ENCODE data around the gene GJC3. TPM values are rescaled to one million over a fixed set of nuclear protein-coding genes. Genes with fewer than 3 reads are reported as not detected.
"Not testable (repeated sequence)": the region's sequence is repeated elsewhere in the genome, so short reads cannot be mapped to it uniquely, and the experiment has no call there.

Gene GJC3
- total RNA-seq, 1 experiment from 2014 or later, result not detected

DNA sequence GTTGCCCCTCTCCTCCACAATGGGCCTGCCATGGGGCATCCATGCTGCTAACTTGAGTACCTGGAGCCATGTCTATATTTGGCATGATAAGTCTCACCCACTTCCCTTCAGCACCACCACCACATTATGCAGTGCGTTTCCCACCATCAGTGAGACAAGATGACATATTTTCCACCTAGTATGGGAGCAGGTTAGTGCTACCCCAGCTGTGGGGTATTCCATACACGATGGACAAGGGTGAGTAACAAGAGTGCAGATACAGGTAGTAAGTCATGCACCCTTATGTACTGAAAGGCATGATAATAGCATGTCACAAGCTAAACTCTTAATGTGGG, 31.4 kb downstream of the GJC3 start:
- Mint-ChIP-seq H3K9me3 (ENCODE audit: low read depth, unreplicated experiment) (no peaks in the 10 kb centered on the region), H3K4me3 (ENCODE audit: low read depth, unreplicated experiment) (no peak overlapping the region), H3K4me1 (ENCODE audit: low read depth, unreplicated experiment) (no peaks in the 10 kb centered on the region), H3K36me3 (ENCODE audit: insufficient read depth, unreplicated experiment) (peaks cover 12% of the 10 kb centered on the region), H3K27ac (ENCODE audit: unreplicated experiment) (no peak overlapping the region), H3K27me3 (ENCODE audit: unreplicated experiment) (no peaks in the 10 kb centered on the region)
- CTCF ChIA-PET, result no interaction called here
- DNase-seq, result no peak
- no TSS peak for BruUV-seq (replicated peaks)
- intact Hi-C loops (cut with micrococcal nuclease; ENCODE audit: unreplicated experiment), result no loop called here
- TF ChIP-seq CTCF (IDR thresholded peaks at IDR 0.05; ENCODE audit: unreplicated experiment), result no peak

GRCh38 chr7:99897322-99898022, 31.9 kb downstream of the GJC3 start:
- intact Hi-C loops (cut with micrococcal nuclease; ENCODE audit: unreplicated experiment), result no loop called here
- no peak overlapping the region for H3K27ac Mint-ChIP-seq (ENCODE audit: unreplicated experiment)
- CTCF ChIA-PET, result no interaction called here
- TF ChIP-seq CTCF (IDR thresholded peaks at IDR 0.05; ENCODE audit: unreplicated experiment), result no peak
- peaks cover 7% of the 10 kb centered on the region for H3K36me3 Mint-ChIP-seq (ENCODE audit: insufficient read depth, unreplicated experiment)
- no peaks in the 10 kb centered on the region for H3K9me3 Mint-ChIP-seq (ENCODE audit: low read depth, unreplicated experiment)
- H3K4me3 Mint-ChIP-seq (ENCODE audit: low read depth, unreplicated experiment), result no peak overlapping the region
- BruUV-seq (replicated peaks), result no TSS peak
- no peak for DNase-seq
- H3K4me1 Mint-ChIP-seq (ENCODE audit: low read depth, unreplicated experiment), result no peaks in the 10 kb centered on the region
- no peaks in the 10 kb centered on the region for H3K27me3 Mint-ChIP-seq (ENCODE audit: unreplicated experiment)

- DNase-seq, result no peak
- Mint-ChIP-seq H3K27ac (ENCODE audit: unreplicated experiment) (no peak overlapping the region), H3K36me3 (ENCODE audit: insufficient read depth, unreplicated experiment) (no peaks in the 10 kb centered on the region), H3K9me3 (ENCODE audit: low read depth, unreplicated experiment) (no peaks in the 10 kb centered on the region), H3K27me3 (ENCODE audit: unreplicated experiment) (no peaks in the 10 kb centered on the region), H3K4me3 (ENCODE audit: low read depth, unreplicated experiment) (no peak overlapping the region), H3K4me1 (ENCODE audit: low read depth, unreplicated experiment) (no peaks in the 10 kb centered on the region)
- intact Hi-C loops (cut with micrococcal nuclease; ENCODE audit: unreplicated experiment), result no loop called here
- TF ChIP-seq CTCF (IDR thresholded peaks at IDR 0.05; ENCODE audit: unreplicated experiment), result no peak
- CTCF ChIA-PET, result no interaction called here
- TSS peak; percentile 17 for BruUV-seq (replicated peaks)
Observed at GRCh38 chr7:99894738-99895137, 34.7 kb downstream of the GJC3 start.

GRCh38 chr7:99893280-99893679, 36.1 kb downstream of the GJC3 start:
- no peaks in the 10 kb centered on the region for H3K9me3 Mint-ChIP-seq (ENCODE audit: low read depth, unreplicated experiment)
- no TSS peak for BruUV-seq (replicated peaks)

GRCh38 chr7:99890348-99890747, 39.1 kb downstream of the GJC3 start:
- BruUV-seq (replicated peaks); H3K4me3 Mint-ChIP-seq (ENCODE audit: low read depth, unreplicated experiment); H3K27ac Mint-ChIP-seq (ENCODE audit: unreplicated experiment); DNase-seq; intact Hi-C loops (cut with micrococcal nuclease; ENCODE audit: unreplicated experiment); H3K36me3 Mint-ChIP-seq (ENCODE audit: insufficient read depth, unreplicated experiment); H3K4me1 Mint-ChIP-seq (ENCODE audit: low read depth, unreplicated experiment); H3K27me3 Mint-ChIP-seq (ENCODE audit: unreplicated experiment); CTCF ChIA-PET; H3K9me3 Mint-ChIP-seq (ENCODE audit: low read depth, unreplicated experiment): not testable (repeated sequence)

More at GRCh38 chr7:99893280-99893679, 36.1 kb downstream of the GJC3 start:
- Mint-ChIP-seq H3K4me1 (ENCODE audit: low read depth, unreplicated experiment) (no peaks in the 10 kb centered on the region), H3K27ac (ENCODE audit: unreplicated experiment) (no peak overlapping the region), H3K36me3 (ENCODE audit: insufficient read depth, unreplicated experiment) (peaks cover 5% of the 10 kb centered on the region), H3K27me3 (ENCODE audit: unreplicated experiment) (no peaks in the 10 kb centered on the region), H3K4me3 (ENCODE audit: low read depth, unreplicated experiment) (no peak overlapping the region)
- intact Hi-C loops (cut with micrococcal nuclease; ENCODE audit: unreplicated experiment), result no loop called here
- CTCF ChIA-PET, result no interaction called here
- no peak for DNase-seq
- TF ChIP-seq CTCF (IDR thresholded peaks at IDR 0.05; ENCODE audit: unreplicated experiment), result no peak

- BruUV-seq (replicated peaks); H3K4me3 Mint-ChIP-seq (ENCODE audit: low read depth, unreplicated experiment); DNase-seq; H3K4me1 Mint-ChIP-seq (ENCODE audit: low read depth, unreplicated experiment); intact Hi-C loops (cut with micrococcal nuclease; ENCODE audit: unreplicated experiment); H3K27ac Mint-ChIP-seq (ENCODE audit: unreplicated experiment); CTCF ChIA-PET; H3K9me3 Mint-ChIP-seq (ENCODE audit: low read depth, unreplicated experiment); H3K36me3 Mint-ChIP-seq (ENCODE audit: insufficient read depth, unreplicated experiment): not testable (repeated sequence)
- H3K27me3 Mint-ChIP-seq (ENCODE audit: unreplicated experiment), result peaks cover 12% of the 10 kb centered on the region
Observed at GRCh38 chr7:99888366-99888765, 41.1 kb downstream of the GJC3 start.
